ENCODE data around the gene LRRC19. TPM values are rescaled to one million over a fixed set of nuclear protein-coding genes. Genes with fewer than 3 reads are reported as not detected.

Gene LRRC19
- total and polyA plus RNA-seq, 2 donors (not counting 1 experiment from before 2014, with no cell fraction given) = not detected

- H4K20me1 ChIP-seq (ENCODE audit: control insufficient read depth, insufficient read depth, low read length, poor library complexity, severe bottlenecking) = no peaks in the 10 kb centered on the region
- H3K4me1 Mint-ChIP-seq = peaks cover 32% of the 10 kb centered on the region
- POLR2A ChIA-PET = interaction anchor here (2.0 kb wide), 1 partner anchor 10 kb away, joined by 24 read pairs; the partner anchor contains the start of gene PLAA
Observed at GRCh38 chr9:26956860-26957233, 48.6 kb downstream of the LRRC19 start.

More at GRCh38 chr9:26956860-26957233, 48.6 kb downstream of the LRRC19 start:
- H3K4me3 Mint-ChIP-seq = peak overlapping the region; percentile 98
- Histone ChIP-seq H3K79me2 (ENCODE audit: control insufficient read depth, insufficient read depth, low read length) (no peaks in the 10 kb centered on the region), H3K4me1 (ENCODE audit: control insufficient read depth in 2 of 2, insufficient read depth in 2 of 2, low read length in 2 of 2) (peaks cover 12 to 13% of the 10 kb centered on the region in 2 donors), H3K4me2 (replicated peaks; ENCODE audit: low read depth, low read length, poor library complexity, severe bottlenecking) (peak overlapping the region; percentile 79), H2AFZ (ENCODE audit: insufficient read depth, low read depth, low read length, poor library complexity, severe bottlenecking) (peak overlapping the region; percentile 84), H3K9ac (ENCODE audit: low read length) (peak overlapping the region; percentile 75), H3K4me3 (ENCODE audit: control extremely low read depth in 1 of 5, extremely low read depth in 1 of 5, insufficient read depth in 1 of 5, low read depth in 2 of 5, low read length in 4 of 5) (peak overlapping the region; percentile 64 to 86 (median 83)), H3K27me3 (replicated peaks in 1 of 4; ENCODE audit: control extremely low read depth in 1 of 4, control insufficient read depth in 3 of 4, insufficient read depth in 4 of 4, low read length in 3 of 4) (no peaks in the 10 kb centered on the region), H3K36me3 (replicated peaks in 1 of 2; ENCODE audit: control extremely low read depth in 1 of 2, control insufficient read depth in 1 of 2, extremely low read depth in 1 of 2, insufficient read depth in 2 of 2, low read length in 1 of 2) (no peaks in the 10 kb centered on the region), H3K27ac (ENCODE audit: low read length in 2 of 2) (peak overlapping the region in 1 of 2 donors; percentile 82), H3K9me3 (ENCODE audit: control extremely low read depth in 1 of 3, control insufficient read depth in 2 of 3, insufficient read depth in 1 of 3, low read length in 2 of 3) (no peaks in the 10 kb centered on the region)
- H3K27me3 Mint-ChIP-seq = no peaks in the 10 kb centered on the region
- intact Hi-C loops (cut with micrococcal nuclease) = loop anchor here (1.0 to 5.0 kb wide), 3 partner anchors 10 to 525 kb away; partner anchors contain the start of gene PLAA
- H3K9me3 Mint-ChIP-seq (ENCODE audit: insufficient read depth) = no peaks in the 10 kb centered on the region
- CTCF ChIA-PET = no interaction called here
- TF ChIP-seq EZH2 (IDR thresholded peaks at IDR 0.05; ENCODE audit: borderline replicate concordance, insufficient read depth, low read depth, low read length, poor library complexity, severe bottlenecking) = no peak
- no peak for TF ChIP-seq CTCF (IDR thresholded peaks at IDR 0.05)
- WGBS (ENCODE audit: insufficient coverage) = 67% methylated on average over 1 of the region's 6 CpGs
- H3K27ac Mint-ChIP-seq = peak overlapping the region; percentile 98
- ATAC-seq (ENCODE audit: low read depth) = no peak
- no peak for DNase-seq
